WTC11 (cell line): ENCODE data around the gene DNAH9. TPM values are rescaled to one million over a fixed set of nuclear protein-coding genes. Genes with fewer than 3 reads are reported as not detected.

ENCODE experiments used
- ATAC-seq: fragments of 200-7000 bp; cut with Tn5 transposase; 2 replicates; pipeline ENCODE4 v1.10.0; 2021; ENCODE audit warnings: mild to moderate bottlenecking, moderate library complexity
- CTCF ChIA-PET: fragments of 300-600 bp; sonication (Branson Sonifier 250); formaldehyde crosslinking; loops from one replicate; lab custom pipeline; 2021; ENCODE audit warnings: antibody characterized with exemption; lab: Charles Lee
- POLR2A ChIA-PET: fragments of 350-600 bp; sonication (Branson Sonifier 250); formaldehyde crosslinking; loops from one replicate; lab custom pipeline; 2021; ENCODE audit warnings: antibody characterized with exemption; lab: Charles Lee
- DNase-seq: peaks from one replicate; pipeline ENCODE4 v3.0.0; 2021; ENCODE audit warnings: low spot score
- H3K27ac Mint-ChIP-seq: 2 replicates; pipeline ENCODE4 v1.8.0; 2021; ENCODE audit warnings: mixed read lengths
- H3K27me3 Mint-ChIP-seq: 2 replicates; pipeline ENCODE4 v1.8.0; 2021; ENCODE audit warnings: low read depth, mild to moderate bottlenecking, moderate library complexity, mixed read lengths
- H3K36me3 Mint-ChIP-seq: 2 replicates; pipeline ENCODE4 v1.8.0; 2021; ENCODE audit warnings: mixed read lengths
- H3K4me1 Mint-ChIP-seq: 2 replicates; pipeline ENCODE4 v1.8.0; 2022; ENCODE audit warnings: mixed read lengths
- H3K4me3 Mint-ChIP-seq: 2 replicates; pipeline ENCODE4 v1.8.0; 2021; ENCODE audit warnings: mild to moderate bottlenecking, moderate library complexity, mixed read lengths
- H3K9me3 Mint-ChIP-seq: 2 replicates; pipeline ENCODE4 v1.8.0; 2021; ENCODE audit warnings: mixed read lengths
- CBFB ChIP-seq: sonication (generic); formaldehyde crosslinking; IDR thresholded peaks from 2 replicates; pipeline ENCODE4 v1.8.1; 2022; ENCODE audit warnings: mild to moderate bottlenecking, low read depth, missing genetic modification reagents
- CREB1 ChIP-seq: sonication (generic); formaldehyde crosslinking; IDR thresholded peaks from 2 replicates; pipeline ENCODE4 v1.8.0; 2023; ENCODE audit warnings: mild to moderate bottlenecking, missing genetic modification reagents
- ETV6 ChIP-seq: sonication (generic); formaldehyde crosslinking; IDR thresholded peaks from 2 replicates; pipeline ENCODE4 v1.8.1; 2022; ENCODE audit warnings: mild to moderate bottlenecking, missing genetic modification reagents
- FOXJ3 ChIP-seq: sonication (generic); formaldehyde crosslinking; IDR thresholded peaks from 2 replicates; pipeline ENCODE4 v1.9.0; 2021; ENCODE audit warnings: missing genetic modification reagents, mild to moderate bottlenecking, borderline replicate concordance
- GTF2I ChIP-seq: fragments of 250-450 bp; sonication (Bioruptor Pico); conservative IDR thresholded peaks from 2 replicates; pipeline ENCODE4 v1.4.0; 2021; ENCODE audit warnings: mild to moderate bottlenecking
- IRF2 ChIP-seq: sonication (generic); formaldehyde crosslinking; IDR thresholded peaks from 2 replicates; pipeline ENCODE4 v1.8.0; 2022; ENCODE audit warnings: low read depth, missing genetic modification reagents, borderline replicate concordance
- JAZF1 ChIP-seq: fragments of 250-450 bp; sonication (Bioruptor Pico); IDR thresholded peaks from 2 replicates; pipeline ENCODE4 v1.9.0; 2021; ENCODE audit warnings: moderate library complexity, mild to moderate bottlenecking, inconsistent platforms
- KAT7 ChIP-seq: sonication (generic); formaldehyde crosslinking; IDR thresholded peaks from 2 replicates; pipeline ENCODE4 v1.8.1; 2023; ENCODE audit warnings: missing genetic modification reagents, mild to moderate bottlenecking, borderline replicate concordance
- MXD4 ChIP-seq: fragments of 250-450 bp; sonication (Bioruptor Pico); IDR thresholded peaks from 2 replicates; pipeline ENCODE4 v1.8.0; 2021; ENCODE audit warnings: mild to moderate bottlenecking, moderate library complexity, borderline replicate concordance
- MYBL2 ChIP-seq: sonication (generic); formaldehyde crosslinking; IDR thresholded peaks from 2 replicates; pipeline ENCODE4 v1.8.1; 2023; ENCODE audit warnings: mild to moderate bottlenecking, moderate library complexity, missing genetic modification reagents
- NFATC4 ChIP-seq: fragments of 250-450 bp; sonication (Bioruptor Pico); IDR thresholded peaks from 2 replicates; pipeline ENCODE4 v1.9.0; 2021; ENCODE audit warnings: mild to moderate bottlenecking
- RORB ChIP-seq: fragments of 250-450 bp; sonication (Bioruptor Pico); IDR thresholded peaks from 2 replicates; pipeline ENCODE4 v1.9.0; 2021; ENCODE audit warnings: mild to moderate bottlenecking
- SP1 ChIP-seq: sonication (generic); formaldehyde crosslinking; conservative IDR thresholded peaks from 2 replicates; pipeline ENCODE4 v1.8.1; 2022; ENCODE audit warnings: missing genetic modification reagents
- ZNF232 ChIP-seq: sonication (generic); formaldehyde crosslinking; IDR thresholded peaks from 2 replicates; pipeline ENCODE4 v1.8.0; 2022; ENCODE audit warnings: mild to moderate bottlenecking, missing genetic modification reagents
- ZNF671 ChIP-seq: fragments of 250-450 bp; sonication (Bioruptor Pico); IDR thresholded peaks from 2 replicates; pipeline ENCODE4 v1.8.0; 2021; ENCODE audit warnings: mild to moderate bottlenecking
- total RNA-seq: library from RNA; stranded (reverse); gene quantifications from 3 replicates; pipeline ENCODE4 v1.2.3, GENCODE V29; 2021
- TF ChIP-seq, protein P1 (sequence below): sonication (generic); formaldehyde crosslinking; IDR thresholded peaks from 2 replicates; pipeline ENCODE4 v1.8.1; 2022; ENCODE audit warnings: low read depth, mild to moderate bottlenecking, moderate library complexity, missing genetic modification reagents, borderline replicate concordance
- TF ChIP-seq, protein P2 (sequence below): fragments of 250-450 bp; sonication (Bioruptor Pico); IDR thresholded peaks from 2 replicates; pipeline ENCODE4 v2.1.2; 2022; ENCODE audit warnings: mild to moderate bottlenecking, moderate library complexity
- TF ChIP-seq, protein P3 (sequence below): sonication (generic); formaldehyde crosslinking; conservative IDR thresholded peaks from 2 replicates; pipeline ENCODE4 v1.8.1; 2022; ENCODE audit warnings: mild to moderate bottlenecking, missing genetic modification reagents
- TF ChIP-seq, protein P4 (sequence below): sonication (generic); formaldehyde crosslinking; conservative IDR thresholded peaks from 2 replicates; pipeline ENCODE4 v1.8.1; 2023; ENCODE audit warnings: mild to moderate bottlenecking, low read depth, missing genetic modification reagents, moderate library complexity
- TF ChIP-seq, protein P5 (sequence below): sonication (generic); formaldehyde crosslinking; IDR thresholded peaks from 2 replicates; pipeline ENCODE4 v1.8.1; 2023; ENCODE audit warnings: mild to moderate bottlenecking, missing genetic modification reagents, moderate library complexity
- TF ChIP-seq, protein P6 (sequence below): fragments of 200-600 bp; IDR thresholded peaks from 2 replicates; pipeline ENCODE4 v1.8.0; 2022; ENCODE audit warnings: antibody characterized with exemption
- TF ChIP-seq, protein P7 (sequence below): sonication (generic); formaldehyde crosslinking; IDR thresholded peaks from 2 replicates; pipeline ENCODE4 v1.8.0; 2022; ENCODE audit warnings: mild to moderate bottlenecking, missing genetic modification reagents

The DNAH9 gene
- total RNA-seq, 1 experiment from 2014 or later, result 0.31 TPM

DNA sequence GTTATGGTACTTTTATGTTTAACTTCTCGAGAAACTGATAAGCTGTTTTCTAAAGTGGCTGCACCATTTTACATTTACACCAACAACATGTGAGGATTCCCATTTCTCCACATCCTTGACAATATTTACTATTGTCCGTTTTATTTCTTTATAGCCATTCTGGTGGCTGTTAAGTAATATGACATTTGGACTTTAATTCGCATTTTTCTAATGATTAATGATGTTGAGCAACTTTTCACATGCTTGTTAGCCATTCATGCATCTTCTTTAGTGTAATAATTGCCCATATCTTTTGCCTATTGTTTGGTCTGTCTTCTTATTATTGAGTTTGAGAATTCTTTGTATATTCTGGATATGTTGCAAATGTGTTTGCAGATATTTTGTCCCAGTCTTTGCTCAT lies 114.2 kb downstream of the DNAH9 start:
- ChIA-PET CTCF (no interaction called here), POLR2A (no interaction called here)
- no peak for DNase-seq
- H3K9me3 Mint-ChIP-seq, result peaks cover 59% of the 10 kb centered on the region
- H3K27me3 Mint-ChIP-seq, result no peaks in the 10 kb centered on the region; the same call in 1 of the 2 replicates
- H3K27ac Mint-ChIP-seq, result no peak overlapping the region
- H3K4me1 Mint-ChIP-seq, result peaks cover 11% of the 10 kb centered on the region
- no peak for TF ChIP-seq MYBL2 (CRISPR knock-in tag)
- TF ChIP-seq SP1, result no peak
- TF ChIP-seq KAT7, result no peak
- no peak for TF ChIP-seq ZNF232 (CRISPR knock-in tag)
- TF ChIP-seq, protein P1, sequence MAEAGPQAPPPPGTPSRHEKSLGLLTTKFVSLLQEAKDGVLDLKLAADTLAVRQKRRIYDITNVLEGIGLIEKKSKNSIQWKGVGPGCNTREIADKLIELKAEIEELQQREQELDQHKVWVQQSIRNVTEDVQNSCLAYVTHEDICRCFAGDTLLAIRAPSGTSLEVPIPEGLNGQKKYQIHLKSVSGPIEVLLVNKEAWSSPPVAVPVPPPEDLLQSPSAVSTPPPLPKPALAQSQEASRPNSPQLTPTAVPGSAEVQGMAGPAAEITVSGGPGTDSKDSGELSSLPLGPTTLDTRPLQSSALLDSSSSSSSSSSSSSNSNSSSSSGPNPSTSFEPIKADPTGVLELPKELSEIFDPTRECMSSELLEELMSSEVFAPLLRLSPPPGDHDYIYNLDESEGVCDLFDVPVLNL (CRISPR knock-in tag), result no peak
- TF ChIP-seq JAZF1, result no peak
- no peak for TF ChIP-seq CBFB
- ATAC-seq, result no peak
- no peak overlapping the region for H3K4me3 Mint-ChIP-seq
- H3K36me3 Mint-ChIP-seq, result peaks cover 15% of the 10 kb centered on the region

DNA sequence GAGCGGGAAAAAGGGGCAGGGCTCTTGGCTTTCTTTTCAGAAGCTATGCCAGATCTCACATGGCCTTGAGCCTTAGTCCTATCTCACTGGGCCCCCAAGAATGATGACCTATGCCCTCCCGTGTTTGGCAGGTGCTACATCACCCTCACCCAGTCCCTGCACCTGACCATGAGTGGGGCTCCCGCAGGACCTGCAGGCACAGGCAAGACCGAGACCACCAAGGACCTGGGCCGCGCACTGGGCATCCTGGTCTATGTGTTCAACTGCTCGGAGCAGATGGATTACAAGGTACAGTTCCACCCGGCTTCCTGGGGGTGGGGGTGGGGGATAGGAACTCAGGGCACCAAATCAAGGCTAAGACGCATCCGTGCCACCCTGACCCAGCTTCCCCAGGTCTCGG lies 120.9 kb downstream of the DNAH9 start:
- Mint-ChIP-seq H3K4me3 (no peak overlapping the region), H3K9me3 (peaks cover 51% of the 10 kb centered on the region), H3K4me1 (no peaks in the 10 kb centered on the region), H3K27me3 (no peaks in the 10 kb centered on the region; the same call in 1 of the 2 replicates), H3K27ac (no peak overlapping the region), H3K36me3 (peaks cover 16% of the 10 kb centered on the region)
- no peak for DNase-seq
- POLR2A ChIA-PET, result no interaction called here
- CTCF ChIA-PET, result no interaction called here
- no peak for ATAC-seq
- TF ChIP-seq, protein P2, sequence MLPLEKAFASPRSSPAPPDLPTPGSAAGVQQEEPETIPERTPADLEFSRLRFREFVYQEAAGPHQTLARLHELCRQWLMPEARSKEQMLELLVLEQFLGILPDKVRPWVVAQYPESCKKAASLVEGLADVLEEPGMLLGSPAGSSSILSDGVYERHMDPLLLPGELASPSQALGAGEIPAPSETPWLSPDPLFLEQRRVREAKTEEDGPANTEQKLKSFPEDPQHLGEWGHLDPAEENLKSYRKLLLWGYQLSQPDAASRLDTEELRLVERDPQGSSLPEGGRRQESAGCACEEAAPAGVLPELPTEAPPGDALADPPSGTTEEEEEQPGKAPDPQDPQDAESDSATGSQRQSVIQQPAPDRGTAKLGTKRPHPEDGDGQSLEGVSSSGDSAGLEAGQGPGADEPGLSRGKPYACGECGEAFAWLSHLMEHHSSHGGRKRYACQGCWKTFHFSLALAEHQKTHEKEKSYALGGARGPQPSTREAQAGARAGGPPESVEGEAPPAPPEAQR, result no peak
- TF ChIP-seq, protein P3, sequence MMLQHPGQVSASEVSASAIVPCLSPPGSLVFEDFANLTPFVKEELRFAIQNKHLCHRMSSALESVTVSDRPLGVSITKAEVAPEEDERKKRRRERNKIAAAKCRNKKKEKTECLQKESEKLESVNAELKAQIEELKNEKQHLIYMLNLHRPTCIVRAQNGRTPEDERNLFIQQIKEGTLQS (CRISPR knock-in tag), result no peak
- no peak for TF ChIP-seq IRF2 (CRISPR knock-in tag)
- TF ChIP-seq, protein P4, sequence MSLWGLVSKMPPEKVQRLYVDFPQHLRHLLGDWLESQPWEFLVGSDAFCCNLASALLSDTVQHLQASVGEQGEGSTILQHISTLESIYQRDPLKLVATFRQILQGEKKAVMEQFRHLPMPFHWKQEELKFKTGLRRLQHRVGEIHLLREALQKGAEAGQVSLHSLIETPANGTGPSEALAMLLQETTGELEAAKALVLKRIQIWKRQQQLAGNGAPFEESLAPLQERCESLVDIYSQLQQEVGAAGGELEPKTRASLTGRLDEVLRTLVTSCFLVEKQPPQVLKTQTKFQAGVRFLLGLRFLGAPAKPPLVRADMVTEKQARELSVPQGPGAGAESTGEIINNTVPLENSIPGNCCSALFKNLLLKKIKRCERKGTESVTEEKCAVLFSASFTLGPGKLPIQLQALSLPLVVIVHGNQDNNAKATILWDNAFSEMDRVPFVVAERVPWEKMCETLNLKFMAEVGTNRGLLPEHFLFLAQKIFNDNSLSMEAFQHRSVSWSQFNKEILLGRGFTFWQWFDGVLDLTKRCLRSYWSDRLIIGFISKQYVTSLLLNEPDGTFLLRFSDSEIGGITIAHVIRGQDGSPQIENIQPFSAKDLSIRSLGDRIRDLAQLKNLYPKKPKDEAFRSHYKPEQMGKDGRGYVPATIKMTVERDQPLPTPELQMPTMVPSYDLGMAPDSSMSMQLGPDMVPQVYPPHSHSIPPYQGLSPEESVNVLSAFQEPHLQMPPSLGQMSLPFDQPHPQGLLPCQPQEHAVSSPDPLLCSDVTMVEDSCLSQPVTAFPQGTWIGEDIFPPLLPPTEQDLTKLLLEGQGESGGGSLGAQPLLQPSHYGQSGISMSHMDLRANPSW (CRISPR knock-in tag), result no peak
- no peak for TF ChIP-seq CREB1 (CRISPR knock-in tag)
- no peak for TF ChIP-seq ZNF671 (CRISPR knock-in tag)
- no peak for TF ChIP-seq RORB (CRISPR knock-in tag)

DNA sequence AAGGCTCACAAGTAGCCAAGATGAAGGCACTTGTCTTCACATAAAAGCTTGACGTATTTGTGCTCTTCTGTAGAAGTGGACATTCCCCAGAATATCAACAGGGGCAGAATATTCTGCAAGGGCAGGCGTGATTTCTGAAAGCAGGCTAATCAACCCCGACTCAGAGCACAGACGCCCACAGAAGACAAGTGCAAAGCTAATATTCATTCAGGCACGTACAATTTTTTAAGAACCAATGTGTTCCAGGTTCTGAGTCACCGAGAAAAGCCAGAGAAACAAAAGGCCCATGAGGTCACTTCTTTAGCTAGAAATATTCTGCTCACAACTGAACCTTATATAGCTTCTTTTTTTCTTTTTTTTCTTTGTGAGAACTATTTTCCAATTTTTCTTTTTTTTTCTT lies 121.6 kb downstream of the DNAH9 start:
- Mint-ChIP-seq H3K4me1 (no peaks in the 10 kb centered on the region), H3K36me3 (peaks cover 21% of the 10 kb centered on the region), H3K9me3 (peaks cover 55% of the 10 kb centered on the region), H3K27ac (no peak overlapping the region), H3K27me3 (no peaks in the 10 kb centered on the region; the same call in 1 of the 2 replicates), H3K4me3 (no peak overlapping the region)
- no peak for ATAC-seq
- no peak for DNase-seq
- ChIA-PET POLR2A (no interaction called here), CTCF (no interaction called here)
- TF ChIP-seq FOXJ3 (CRISPR knock-in tag) (no peak), JAZF1 (no peak), MXD4 (CRISPR knock-in tag) (no peak), IRF2 (CRISPR knock-in tag) (no peak), GTF2I (CRISPR knock-in tag) (no peak), NFATC4 (no peak), SP1 (no peak), ETV6 (CRISPR knock-in tag) (no peak)
- TF ChIP-seq, protein P5, sequence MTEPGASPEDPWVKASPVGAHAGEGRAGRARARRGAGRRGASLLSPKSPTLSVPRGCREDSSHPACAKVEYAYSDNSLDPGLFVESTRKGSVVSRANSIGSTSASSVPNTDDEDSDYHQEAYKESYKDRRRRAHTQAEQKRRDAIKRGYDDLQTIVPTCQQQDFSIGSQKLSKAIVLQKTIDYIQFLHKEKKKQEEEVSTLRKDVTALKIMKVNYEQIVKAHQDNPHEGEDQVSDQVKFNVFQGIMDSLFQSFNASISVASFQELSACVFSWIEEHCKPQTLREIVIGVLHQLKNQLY (CRISPR knock-in tag), result no peak
- TF ChIP-seq, protein P6, sequence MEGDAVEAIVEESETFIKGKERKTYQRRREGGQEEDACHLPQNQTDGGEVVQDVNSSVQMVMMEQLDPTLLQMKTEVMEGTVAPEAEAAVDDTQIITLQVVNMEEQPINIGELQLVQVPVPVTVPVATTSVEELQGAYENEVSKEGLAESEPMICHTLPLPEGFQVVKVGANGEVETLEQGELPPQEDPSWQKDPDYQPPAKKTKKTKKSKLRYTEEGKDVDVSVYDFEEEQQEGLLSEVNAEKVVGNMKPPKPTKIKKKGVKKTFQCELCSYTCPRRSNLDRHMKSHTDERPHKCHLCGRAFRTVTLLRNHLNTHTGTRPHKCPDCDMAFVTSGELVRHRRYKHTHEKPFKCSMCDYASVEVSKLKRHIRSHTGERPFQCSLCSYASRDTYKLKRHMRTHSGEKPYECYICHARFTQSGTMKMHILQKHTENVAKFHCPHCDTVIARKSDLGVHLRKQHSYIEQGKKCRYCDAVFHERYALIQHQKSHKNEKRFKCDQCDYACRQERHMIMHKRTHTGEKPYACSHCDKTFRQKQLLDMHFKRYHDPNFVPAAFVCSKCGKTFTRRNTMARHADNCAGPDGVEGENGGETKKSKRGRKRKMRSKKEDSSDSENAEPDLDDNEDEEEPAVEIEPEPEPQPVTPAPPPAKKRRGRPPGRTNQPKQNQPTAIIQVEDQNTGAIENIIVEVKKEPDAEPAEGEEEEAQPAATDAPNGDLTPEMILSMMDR, result no peak
- TF ChIP-seq, protein P7, sequence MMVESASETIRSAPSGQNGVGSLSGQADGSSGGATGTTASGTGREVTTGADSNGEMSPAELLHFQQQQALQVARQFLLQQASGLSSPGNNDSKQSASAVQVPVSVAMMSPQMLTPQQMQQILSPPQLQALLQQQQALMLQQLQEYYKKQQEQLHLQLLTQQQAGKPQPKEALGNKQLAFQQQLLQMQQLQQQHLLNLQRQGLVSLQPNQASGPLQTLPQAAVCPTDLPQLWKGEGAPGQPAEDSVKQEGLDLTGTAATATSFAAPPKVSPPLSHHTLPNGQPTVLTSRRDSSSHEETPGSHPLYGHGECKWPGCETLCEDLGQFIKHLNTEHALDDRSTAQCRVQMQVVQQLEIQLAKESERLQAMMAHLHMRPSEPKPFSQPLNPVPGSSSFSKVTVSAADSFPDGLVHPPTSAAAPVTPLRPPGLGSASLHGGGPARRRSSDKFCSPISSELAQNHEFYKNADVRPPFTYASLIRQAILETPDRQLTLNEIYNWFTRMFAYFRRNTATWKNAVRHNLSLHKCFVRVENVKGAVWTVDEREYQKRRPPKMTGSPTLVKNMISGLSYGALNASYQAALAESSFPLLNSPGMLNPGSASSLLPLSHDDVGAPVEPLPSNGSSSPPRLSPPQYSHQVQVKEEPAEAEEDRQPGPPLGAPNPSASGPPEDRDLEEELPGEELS (CRISPR knock-in tag), result no peak
